K562 (cell line): Measurements from ENCODE around the gene MSI1. TPM values are rescaled to one million over a fixed set of nuclear protein-coding genes. Genes with fewer than 3 reads are reported as not detected.
A peak's percentile ranks its signal among the peaks of the same experiment; 100 is the strongest.

ENCODE experiments used
- C11orf30 ChIP-seq: fragments of 450-650 bp; IDR thresholded peaks from 2 replicates; pipeline ENCODE4 v1.6.1; 2016; ENCODE audit warnings: low read depth, mild to moderate bottlenecking
- DPF2 ChIP-seq: fragments of 450-650 bp; IDR thresholded peaks from 2 replicates; pipeline ENCODE4 v1.6.1; 2016
- ETV5 ChIP-seq: sonication (generic); formaldehyde crosslinking; IDR thresholded peaks from 2 replicates; pipeline ENCODE4 v1.4.0; 2020; ENCODE audit warnings: low read depth, mild to moderate bottlenecking, missing genetic modification reagents
- MYC ChIP-seq, 2 experiments: fragments of 250-450 bp in 1 of 2; sonication (Bioruptor Pico) in 1 of 2; IDR thresholded peaks; 2 replicates each; pipeline versions ENCODE4 v1.5.1 to v1.6.1; 2012 to 2021; ENCODE audit warnings: low read depth in 2 of 2, borderline replicate concordance in 1 of 2, improper control_type of control experiment in 1 of 2, low read length in 1 of 2, mild to moderate bottlenecking in 1 of 2, moderate library complexity in 1 of 2
- NR3C1 ChIP-seq: sonication (generic); formaldehyde crosslinking; IDR thresholded peaks from 2 replicates; pipeline ENCODE4 v1.8.1; 2022; ENCODE audit warnings: missing genetic modification reagents
- ZBTB7A ChIP-seq: IDR thresholded peaks from 2 replicates; pipeline ENCODE4 v1.6.1; 2011; ENCODE audit warnings: low read depth, mild to moderate bottlenecking, low read length, moderate library complexity, borderline replicate concordance; ENCODE audit not compliant: control insufficient read depth
- ZNF174 ChIP-seq: fragments of 250-450 bp; sonication (Bioruptor Pico); IDR thresholded peaks from 2 replicates; pipeline ENCODE4 v1.4.0; 2020; ENCODE audit warnings: mild to moderate bottlenecking
- polyA plus RNA-seq, 8 experiments: library from polyadenylated mRNA; depleted of rRNA in 4 of 8; stranded (reverse) in 5 of 8; unstranded in 3 of 8; fragments of >200 nt; fragmentation: Nextera tagmentation in 2 of 8; fragmentation: Illumina TruSeq in 1 of 8; extraction: Ambion mirVana in 2 of 8; extraction: Trizol in 1 of 8; gene quantifications; 2 replicates each; pipeline versions ENCODE4 v1.2.1 to v1.2.3, GENCODE V29; 2011 to 2014; ENCODE audit warnings: inconsistent platforms in 1 of 8, missing spikeins in 1 of 8
- total RNA-seq, 7 experiments: library from RNA; depleted of rRNA in 6 of 7; stranded (reverse); fragments of >200 nt in 6 of 7; fragmentation: Illumina TruSeq in 2 of 7; extraction: Trizol in 2 of 7; gene quantifications; 2 replicates each; pipeline versions ENCODE4 v1.2.1 to v1.2.3, GENCODE V29; 2011 to 2021; ENCODE audit warnings: low replicate concordance in 1 of 7
- TF ChIP-seq, protein P1 (sequence below), 2 experiments: fragments of 450-650 bp; IDR thresholded peaks; 2 replicates each; pipeline ENCODE4 v1.6.1; 2016; ENCODE audit warnings: mild to moderate bottlenecking in 2 of 2, borderline replicate concordance in 1 of 2, low read depth in 1 of 2, moderate library complexity in 1 of 2
- TF ChIP-seq, protein P2 (sequence below): sonication (generic); formaldehyde crosslinking; IDR thresholded peaks from 2 replicates; pipeline ENCODE4 v1.8.1; 2023; ENCODE audit warnings: mild to moderate bottlenecking, missing genetic modification reagents
- TF ChIP-seq, protein P3 (sequence below): fragments of 200-800 bp; sonication (Bioruptor generic); IDR thresholded peaks from 2 replicates; pipeline ENCODE4 v1.6.1; 2017; ENCODE audit warnings: missing genetic modification characterization, missing compliant biosample characterization
- TF ChIP-seq, protein P4 (sequence below): fragments of 450-650 bp; formaldehyde crosslinking; IDR thresholded peaks from 2 replicates; pipeline ENCODE4 v1.4.0; 2020; ENCODE audit warnings: mild to moderate bottlenecking, moderate library complexity

Gene MSI1
- total and polyA plus RNA-seq, 9 of the 15 experiments (the other 6 are each of a cell fraction or from before 2014, with no cell fraction given), result 0.16 TPM; not detected in 8

DNA sequence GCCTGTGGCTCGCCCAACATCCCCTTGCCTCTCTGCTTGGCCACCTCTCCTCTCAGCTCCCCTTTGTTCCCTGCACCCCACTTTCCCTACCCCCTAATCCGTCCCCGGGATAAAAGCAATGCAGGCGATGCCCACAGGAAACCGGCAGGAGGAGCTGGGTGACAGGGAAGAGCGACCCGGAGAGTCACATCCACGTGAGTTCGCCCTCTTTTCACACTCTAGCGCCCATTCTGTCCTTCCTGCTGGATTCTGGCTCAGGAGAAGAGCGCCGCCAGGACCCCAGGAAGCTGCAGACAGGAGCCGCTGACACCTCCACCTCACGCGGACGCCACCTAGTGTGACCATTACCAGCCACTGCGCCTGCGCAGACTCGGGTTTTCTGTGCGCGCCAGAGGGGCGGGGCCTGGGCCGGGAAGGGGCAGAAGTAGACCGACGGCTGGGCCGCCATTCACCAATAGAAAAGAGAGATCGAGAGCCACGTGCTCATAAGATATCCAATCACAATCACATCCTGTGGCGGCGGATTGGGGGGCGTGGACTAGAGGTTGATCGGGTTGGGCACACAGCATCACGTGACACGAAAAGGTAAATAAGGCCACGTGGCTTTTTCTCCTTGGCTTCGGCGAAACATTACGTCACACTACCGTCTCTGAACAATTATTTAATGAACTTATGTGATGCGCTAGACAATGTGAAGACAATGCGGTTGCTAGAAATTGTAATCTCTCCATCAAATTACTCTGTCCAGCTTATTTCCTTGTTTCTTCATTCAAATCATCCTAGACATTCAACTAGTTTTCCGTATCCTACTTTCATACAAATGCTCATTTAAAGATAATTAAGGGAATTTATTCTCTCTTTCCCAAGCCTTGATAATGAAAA is 51.5 kb downstream of the MSI1 start (continued):
- TF ChIP-seq, protein P1, sequence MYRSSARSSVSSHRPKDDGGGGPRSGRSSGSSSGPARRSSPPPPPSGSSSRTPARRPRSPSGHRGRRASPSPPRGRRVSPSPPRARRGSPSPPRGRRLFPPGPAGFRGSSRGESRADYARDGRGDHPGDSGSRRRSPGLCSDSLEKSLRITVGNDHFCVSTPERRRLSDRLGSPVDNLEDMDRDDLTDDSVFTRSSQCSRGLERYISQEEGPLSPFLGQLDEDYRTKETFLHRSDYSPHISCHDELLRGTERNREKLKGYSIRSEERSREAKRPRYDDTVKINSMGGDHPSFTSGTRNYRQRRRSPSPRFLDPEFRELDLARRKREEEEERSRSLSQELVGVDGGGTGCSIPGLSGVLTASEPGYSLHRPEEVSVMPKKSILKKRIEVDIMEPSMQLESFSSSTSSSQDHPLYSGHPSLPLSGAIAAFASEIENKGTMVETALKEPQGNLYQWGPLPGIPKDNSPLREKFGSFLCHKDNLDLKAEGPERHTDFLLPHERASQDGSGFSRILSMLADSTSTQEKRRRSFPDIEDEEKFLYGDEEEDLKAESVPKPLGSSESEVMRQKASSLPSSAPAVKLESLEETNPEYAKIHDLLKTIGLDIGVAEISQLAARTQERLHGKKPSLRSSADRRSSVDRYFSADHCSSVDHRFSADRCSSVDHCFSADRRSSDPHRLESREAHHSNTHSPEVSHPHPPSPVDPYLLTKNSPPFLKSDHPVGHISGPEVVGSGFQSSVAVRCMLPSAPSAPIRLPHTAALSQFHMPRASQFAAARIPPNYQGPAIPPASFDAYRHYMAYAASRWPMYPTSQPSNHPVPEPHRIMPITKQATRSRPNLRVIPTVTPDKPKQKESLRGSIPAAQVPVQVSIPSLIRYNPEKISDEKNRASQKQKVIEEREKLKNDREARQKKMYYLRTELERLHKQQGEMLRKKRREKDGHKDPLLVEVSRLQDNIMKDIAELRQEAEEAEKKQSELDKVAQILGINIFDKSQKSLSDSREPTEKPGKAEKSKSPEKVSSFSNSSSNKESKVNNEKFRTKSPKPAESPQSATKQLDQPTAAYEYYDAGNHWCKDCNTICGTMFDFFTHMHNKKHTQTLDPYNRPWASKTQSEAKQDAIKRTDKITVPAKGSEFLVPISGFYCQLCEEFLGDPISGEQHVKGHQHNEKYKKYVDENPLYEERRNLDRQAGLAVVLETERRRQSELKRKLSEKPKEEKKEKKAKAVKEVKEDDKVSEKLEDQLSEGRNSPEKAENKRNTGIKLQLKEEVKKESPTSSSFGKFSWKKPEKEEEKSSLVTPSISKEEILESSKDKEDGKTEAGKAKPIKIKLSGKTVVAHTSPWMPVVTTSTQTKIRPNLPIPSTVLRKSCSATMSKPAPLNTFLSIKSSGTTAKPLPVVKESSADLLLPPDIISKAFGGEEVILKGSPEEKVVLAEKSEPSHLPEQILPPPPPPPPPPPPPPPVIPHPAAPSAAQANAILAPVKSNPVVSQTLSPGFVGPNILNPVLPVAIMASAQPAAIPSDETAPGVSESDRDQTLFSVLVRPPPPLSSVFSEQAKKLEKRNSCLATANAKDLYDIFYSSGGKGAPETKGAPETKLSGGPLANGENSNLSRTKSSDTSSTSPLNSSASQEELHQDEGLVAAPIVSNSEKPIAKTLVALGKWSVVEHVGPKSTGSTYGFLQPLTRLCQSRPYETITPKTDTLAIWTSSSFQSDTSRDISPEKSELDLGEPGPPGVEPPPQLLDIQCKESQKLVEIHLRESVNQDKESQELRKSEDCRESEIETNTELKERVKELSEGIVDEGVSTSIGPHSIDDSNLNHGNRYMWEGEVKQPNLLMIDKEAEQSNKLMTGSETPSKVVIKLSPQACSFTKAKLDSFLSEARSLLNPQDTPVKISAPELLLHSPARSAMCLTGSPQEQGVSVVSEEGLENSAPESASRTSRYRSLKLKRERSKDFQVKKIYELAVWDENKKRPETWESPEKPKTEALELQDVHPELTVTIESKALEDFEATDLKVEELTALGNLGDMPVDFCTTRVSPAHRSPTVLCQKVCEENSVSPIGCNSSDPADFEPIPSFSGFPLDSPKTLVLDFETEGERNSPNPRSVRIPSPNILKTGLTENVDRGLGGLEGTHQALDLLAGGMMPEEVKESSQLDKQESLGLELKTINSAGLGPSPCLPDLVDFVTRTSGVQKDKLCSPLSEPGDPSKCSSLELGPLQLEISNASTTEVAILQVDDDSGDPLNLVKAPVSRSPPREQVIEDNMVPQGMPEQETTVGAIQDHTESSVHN (IDR thresholded peaks at IDR 0.05; ENCODE audit: borderline replicate concordance in 1 of 2, low read depth in 1 of 2), result peak in 1 of 2 experiments; percentile 53; a peak in 1 of 4 replicates
- no peak; the same call in 1 of the 2 replicates for TF ChIP-seq C11orf30
- peak; percentile 46; the same call in 1 of the 2 replicates for TF ChIP-seq ETV5
- peak; percentile 75 for TF ChIP-seq MYC (IDR thresholded peaks at IDR 0.05; ENCODE audit: low read depth, low read length)
- peak; percentile 96 for TF ChIP-seq MYC (CRISPR knock-in tag; IDR thresholded peaks at IDR 0.05; ENCODE audit: borderline replicate concordance, low read depth)
- TF ChIP-seq, protein P2, sequence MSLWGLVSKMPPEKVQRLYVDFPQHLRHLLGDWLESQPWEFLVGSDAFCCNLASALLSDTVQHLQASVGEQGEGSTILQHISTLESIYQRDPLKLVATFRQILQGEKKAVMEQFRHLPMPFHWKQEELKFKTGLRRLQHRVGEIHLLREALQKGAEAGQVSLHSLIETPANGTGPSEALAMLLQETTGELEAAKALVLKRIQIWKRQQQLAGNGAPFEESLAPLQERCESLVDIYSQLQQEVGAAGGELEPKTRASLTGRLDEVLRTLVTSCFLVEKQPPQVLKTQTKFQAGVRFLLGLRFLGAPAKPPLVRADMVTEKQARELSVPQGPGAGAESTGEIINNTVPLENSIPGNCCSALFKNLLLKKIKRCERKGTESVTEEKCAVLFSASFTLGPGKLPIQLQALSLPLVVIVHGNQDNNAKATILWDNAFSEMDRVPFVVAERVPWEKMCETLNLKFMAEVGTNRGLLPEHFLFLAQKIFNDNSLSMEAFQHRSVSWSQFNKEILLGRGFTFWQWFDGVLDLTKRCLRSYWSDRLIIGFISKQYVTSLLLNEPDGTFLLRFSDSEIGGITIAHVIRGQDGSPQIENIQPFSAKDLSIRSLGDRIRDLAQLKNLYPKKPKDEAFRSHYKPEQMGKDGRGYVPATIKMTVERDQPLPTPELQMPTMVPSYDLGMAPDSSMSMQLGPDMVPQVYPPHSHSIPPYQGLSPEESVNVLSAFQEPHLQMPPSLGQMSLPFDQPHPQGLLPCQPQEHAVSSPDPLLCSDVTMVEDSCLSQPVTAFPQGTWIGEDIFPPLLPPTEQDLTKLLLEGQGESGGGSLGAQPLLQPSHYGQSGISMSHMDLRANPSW (CRISPR knock-in tag), result 0 out of 2 replicates have a peak, but pooled peaks have one; percentile 17
- 0 out of 2 replicates have a peak, but pooled peaks have one; percentile 49 for TF ChIP-seq ZBTB7A
- TF ChIP-seq, protein P3, sequence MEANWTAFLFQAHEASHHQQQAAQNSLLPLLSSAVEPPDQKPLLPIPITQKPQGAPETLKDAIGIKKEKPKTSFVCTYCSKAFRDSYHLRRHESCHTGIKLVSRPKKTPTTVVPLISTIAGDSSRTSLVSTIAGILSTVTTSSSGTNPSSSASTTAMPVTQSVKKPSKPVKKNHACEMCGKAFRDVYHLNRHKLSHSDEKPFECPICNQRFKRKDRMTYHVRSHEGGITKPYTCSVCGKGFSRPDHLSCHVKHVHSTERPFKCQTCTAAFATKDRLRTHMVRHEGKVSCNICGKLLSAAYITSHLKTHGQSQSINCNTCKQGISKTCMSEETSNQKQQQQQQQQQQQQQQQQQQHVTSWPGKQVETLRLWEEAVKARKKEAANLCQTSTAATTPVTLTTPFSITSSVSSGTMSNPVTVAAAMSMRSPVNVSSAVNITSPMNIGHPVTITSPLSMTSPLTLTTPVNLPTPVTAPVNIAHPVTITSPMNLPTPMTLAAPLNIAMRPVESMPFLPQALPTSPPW (CRISPR knock-in tag), result peak; percentile 73
- TF ChIP-seq DPF2, result peak; percentile 22; the same call in 1 of the 2 replicates
- TF ChIP-seq, protein P4, sequence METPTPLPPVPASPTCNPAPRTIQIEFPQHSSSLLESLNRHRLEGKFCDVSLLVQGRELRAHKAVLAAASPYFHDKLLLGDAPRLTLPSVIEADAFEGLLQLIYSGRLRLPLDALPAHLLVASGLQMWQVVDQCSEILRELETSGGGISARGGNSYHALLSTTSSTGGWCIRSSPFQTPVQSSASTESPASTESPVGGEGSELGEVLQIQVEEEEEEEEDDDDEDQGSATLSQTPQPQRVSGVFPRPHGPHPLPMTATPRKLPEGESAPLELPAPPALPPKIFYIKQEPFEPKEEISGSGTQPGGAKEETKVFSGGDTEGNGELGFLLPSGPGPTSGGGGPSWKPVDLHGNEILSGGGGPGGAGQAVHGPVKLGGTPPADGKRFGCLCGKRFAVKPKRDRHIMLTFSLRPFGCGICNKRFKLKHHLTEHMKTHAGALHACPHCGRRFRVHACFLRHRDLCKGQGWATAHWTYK (CRISPR knock-in tag), result no peak
- TF ChIP-seq NR3C1 (CRISPR knock-in tag), result no peak
- TF ChIP-seq ZNF174, result no peak
